ENCODE measurements around the gene SESN1.

SESN1 gene

DNA sequence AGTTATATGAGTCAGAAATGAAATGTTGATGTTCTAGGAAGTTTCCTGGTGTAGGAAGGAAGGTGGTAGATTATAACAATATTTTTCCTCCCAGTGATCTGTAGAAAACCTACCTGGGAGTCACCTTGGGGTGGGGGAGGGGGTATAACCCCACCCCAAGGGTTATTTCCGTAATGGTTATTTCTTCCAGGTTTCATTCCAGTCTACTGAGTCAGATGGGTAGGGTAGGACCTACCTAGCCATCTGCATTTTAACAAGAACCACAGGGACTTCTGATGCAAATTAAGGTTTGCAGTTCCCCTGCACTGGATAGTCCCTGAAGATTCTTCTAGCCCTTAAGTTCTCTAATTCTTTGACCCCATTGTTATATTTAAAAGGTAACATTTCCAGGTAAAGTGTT lies 157.5 kb downstream of the SESN1 start:
- no peak for DNase-seq (ENCODE audit: low read depth)

Data from activated T-cell treated with anti-CD3 and anti-CD28 coated beads for 48 hours (primary cell).